Parietal lobe (tissue), 1 donor: ENCODE measurements around the gene HS6ST3. TPM values are rescaled to one million over a fixed set of nuclear protein-coding genes. Genes with fewer than 3 reads are reported as not detected.

Experiments
- total RNA-seq: library from RNA; depleted of rRNA; stranded (reverse); fragments of >200 nt; gene quantifications from one replicate; pipeline ENCODE4 v1.2.3, GENCODE V29; 2014

The HS6ST3 gene
- total RNA-seq: 21.3 TPM

DNA sequence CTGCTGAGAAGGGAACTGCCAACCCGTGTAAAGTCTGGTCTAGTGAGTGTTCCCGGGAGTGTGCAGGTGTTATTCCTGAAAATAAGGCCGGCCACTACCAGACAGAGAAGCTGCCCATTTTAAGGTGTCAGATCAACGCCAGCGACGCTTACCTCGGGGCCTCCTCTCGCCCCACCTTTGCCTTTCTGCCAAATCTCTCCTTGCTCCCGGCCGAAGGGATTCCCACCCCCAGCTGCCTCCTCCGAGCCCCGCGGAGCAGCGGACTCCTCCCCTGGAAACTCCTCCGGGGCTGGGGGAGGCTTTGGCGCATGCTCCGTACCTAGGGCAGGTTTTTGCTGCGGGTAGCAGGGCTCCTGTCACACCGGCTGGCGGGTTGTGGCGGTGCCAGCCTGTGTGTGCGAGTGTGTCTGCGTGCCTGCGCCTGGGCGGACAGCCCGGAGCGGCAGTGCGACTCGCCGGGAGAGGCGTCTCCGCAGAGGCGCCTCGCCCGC is at the start of gene HS6ST3:
Gene HS6ST3, plus strand, starts transcription at position 359 of the 491 bp plus-strand sequence.

DNA sequence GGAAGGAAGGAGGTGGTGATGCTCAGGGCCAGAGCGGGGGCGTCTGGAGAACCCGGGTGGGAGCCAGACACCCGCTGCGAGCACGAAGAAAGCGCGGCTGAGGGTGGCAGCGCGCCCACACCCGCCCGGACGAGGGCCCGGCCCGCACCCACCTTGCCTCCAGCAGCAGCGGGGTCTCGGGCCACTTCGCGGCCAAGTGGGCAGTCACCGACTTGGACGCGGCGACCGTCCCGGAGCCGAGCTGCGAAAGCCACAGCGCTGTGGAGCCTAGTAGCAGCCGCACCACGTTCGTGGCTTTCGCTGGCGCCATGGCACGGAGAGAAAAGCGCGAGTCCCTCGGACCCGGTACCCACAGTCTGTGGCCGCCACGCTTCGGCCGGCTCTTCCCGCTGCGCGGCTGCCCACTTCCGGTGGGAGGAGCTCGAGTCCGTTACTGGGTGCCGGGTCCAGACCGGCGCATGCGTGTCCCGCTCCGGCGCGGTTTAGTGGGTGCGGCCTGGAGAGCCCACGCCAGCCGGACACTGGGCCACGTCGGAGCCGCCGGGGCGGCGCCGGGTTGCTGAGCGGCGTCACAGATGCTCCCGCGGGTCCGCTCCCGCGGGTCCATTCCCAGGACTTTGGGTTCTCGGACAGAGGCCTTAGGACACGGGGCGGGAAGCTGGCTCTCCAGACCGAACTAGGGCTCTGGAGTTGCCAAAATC is 36.8 kb upstream of the HS6ST3 start, which contains the start of gene UGGT2:
Gene UGGT2, minus strand, starts transcription at position 399 of the 701 bp plus-strand sequence. Its CDS starts 89 bp downstream, at position 310.

Other genes starting within 250 kb of the HS6ST3 start
- gene UGGT2, start 36.7 kb upstream of the HS6ST3 start, total RNA-seq: 113 TPM